ENCODE measurements around the gene DDX50. TPM values are rescaled to one million over a fixed set of nuclear protein-coding genes. Genes with fewer than 3 reads are reported as not detected.
"Not testable (repeated sequence)": the region's sequence is repeated elsewhere in the genome, so short reads cannot be mapped to it uniquely, and the experiment has no call there.

The DDX50 gene
- total RNA-seq, 4 donors from 2014 or later = 25.9 to 52.7 (median 38.3) TPM

DNA sequence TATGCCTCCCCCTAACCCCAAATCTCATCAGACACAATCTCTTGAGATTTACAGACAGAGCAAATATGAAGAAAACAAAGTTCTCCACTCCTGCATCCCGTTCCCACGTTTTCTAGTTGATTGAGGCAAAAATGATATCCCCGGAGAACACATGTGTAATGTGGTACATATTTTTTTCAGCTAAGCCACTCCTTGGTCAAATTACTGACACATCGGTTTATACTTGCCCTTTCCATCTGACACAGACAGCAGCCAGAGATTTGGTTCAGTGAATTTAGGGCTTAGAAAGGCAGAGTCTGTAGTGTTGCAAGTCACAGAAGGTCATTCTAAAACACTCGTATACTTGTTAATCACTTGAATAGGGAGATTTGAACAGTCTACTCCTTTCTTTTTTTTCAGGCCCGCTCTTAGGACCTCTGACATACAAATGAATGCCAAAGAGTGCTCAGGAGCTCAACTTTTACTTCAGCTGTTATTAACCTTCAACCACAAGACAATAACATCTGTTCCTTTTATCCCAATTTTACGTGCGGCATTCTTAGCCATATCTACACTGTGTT is 1.8 kb upstream of the DDX50 start:
- H3K36me3 ChIP-seq = no peaks in the 10 kb centered on the region
- no peak for DNase-seq (ENCODE audit: low spot score in 2 of 2)
- TF ChIP-seq EP300 (IDR thresholded peaks at IDR 0.05) (no peak), POLR2A (IDR thresholded peaks at IDR 0.05) (no peak)
- TF ChIP-seq, protein P1, sequence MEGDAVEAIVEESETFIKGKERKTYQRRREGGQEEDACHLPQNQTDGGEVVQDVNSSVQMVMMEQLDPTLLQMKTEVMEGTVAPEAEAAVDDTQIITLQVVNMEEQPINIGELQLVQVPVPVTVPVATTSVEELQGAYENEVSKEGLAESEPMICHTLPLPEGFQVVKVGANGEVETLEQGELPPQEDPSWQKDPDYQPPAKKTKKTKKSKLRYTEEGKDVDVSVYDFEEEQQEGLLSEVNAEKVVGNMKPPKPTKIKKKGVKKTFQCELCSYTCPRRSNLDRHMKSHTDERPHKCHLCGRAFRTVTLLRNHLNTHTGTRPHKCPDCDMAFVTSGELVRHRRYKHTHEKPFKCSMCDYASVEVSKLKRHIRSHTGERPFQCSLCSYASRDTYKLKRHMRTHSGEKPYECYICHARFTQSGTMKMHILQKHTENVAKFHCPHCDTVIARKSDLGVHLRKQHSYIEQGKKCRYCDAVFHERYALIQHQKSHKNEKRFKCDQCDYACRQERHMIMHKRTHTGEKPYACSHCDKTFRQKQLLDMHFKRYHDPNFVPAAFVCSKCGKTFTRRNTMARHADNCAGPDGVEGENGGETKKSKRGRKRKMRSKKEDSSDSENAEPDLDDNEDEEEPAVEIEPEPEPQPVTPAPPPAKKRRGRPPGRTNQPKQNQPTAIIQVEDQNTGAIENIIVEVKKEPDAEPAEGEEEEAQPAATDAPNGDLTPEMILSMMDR (IDR thresholded peaks at IDR 0.05) = no peak
- no peak overlapping the region for H3K4me3 ChIP-seq
- 43 to 45% methylated on average over 8 of the region's 8 CpGs for WGBS, 2 donors
- no peaks in the 10 kb centered on the region for H3K27me3 ChIP-seq
- H3K4me1 ChIP-seq = peaks cover 0 to 34% (median 14%) of the 10 kb centered on the region in 4 donors
- H3K9me3 ChIP-seq = no peaks in the 10 kb centered on the region
- H3K27ac ChIP-seq = peak overlapping the region in 1 of 4 donors; percentile 99

DNA sequence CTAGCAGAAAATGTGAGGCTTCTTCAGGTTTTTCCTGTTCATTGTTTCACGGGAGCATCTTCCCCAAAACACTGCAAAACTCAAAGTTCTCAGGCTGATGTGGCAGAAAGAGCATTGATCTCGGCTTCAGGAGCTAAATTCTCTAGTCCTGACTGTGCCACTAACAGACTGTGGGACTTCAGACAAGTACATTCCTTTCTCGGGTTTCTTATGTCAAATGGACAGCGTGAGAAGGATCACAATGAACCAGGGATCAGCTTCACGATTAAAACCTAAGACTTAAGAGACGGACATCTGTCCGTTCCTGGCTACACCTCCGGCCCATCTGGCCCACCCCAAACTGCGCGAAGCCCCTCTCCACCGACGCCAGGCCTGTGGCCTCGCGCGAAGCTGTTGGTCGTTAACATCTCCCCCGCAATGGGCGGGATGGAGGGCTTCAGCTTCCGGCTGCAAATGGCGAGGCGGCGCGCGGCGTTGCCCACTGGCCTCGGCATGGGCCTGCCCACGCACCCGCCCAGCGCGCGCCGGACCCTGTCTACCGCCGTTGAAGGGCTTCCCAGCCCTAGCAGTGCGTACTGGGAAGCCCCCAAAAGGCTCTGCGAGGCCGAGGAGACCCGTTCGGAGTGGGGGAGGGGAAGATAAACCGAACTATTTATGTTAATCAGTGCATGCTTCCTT is 549 bp upstream of the DDX50 start:
- Histone ChIP-seq H3K27me3 (no peaks in the 10 kb centered on the region), H3K27ac (peak overlapping the region; percentile 91 to 100 (median 98)), H3K9me3 (no peaks in the 10 kb centered on the region), H3K4me3 (peak overlapping the region; percentile 82 to 89 (median 87)), H3K4me1 (peaks cover 0 to 44% (median 14%) of the 10 kb centered on the region in 4 donors), H3K36me3 (no peaks in the 10 kb centered on the region)
- TF ChIP-seq POLR2A (IDR thresholded peaks at IDR 0.05) (peak; percentile 22 to 53), EP300 (IDR thresholded peaks at IDR 0.05) (peak in 1 of 2 donors; percentile 95)
- TF ChIP-seq, protein P1 (IDR thresholded peaks at IDR 0.05) = no peak
- DNase-seq (ENCODE audit: low spot score in 2 of 2) = peak in 1 of 2 donors; percentile 55
- 3 to 12% methylated on average over 9 to 34 of the region's 40 CpGs for WGBS, 2 donors

DNA sequence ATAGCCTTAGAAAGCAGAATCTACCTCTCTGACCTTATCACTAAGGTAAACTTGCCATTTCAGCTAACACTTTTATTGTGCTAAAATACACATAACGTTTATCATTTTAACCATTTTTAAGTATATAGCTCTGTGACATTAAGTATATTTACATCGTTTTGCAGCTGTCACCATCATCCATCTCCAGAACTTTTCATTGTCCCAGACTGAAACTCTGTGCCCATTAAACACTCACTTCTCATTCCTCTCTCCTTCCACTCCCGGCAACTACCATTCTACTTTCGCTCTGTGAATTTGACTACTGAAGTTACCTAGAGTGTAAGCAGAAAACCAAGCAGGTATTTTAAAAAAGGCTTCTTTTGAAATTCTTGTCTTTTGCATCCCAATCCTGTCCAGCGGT is 1.3 kb downstream of the DDX50 start:
- Histone ChIP-seq H3K36me3 (peaks cover 0 to 12% (median 0%) of the 10 kb centered on the region in 3 donors), H3K27ac (no peak overlapping the region), H3K27me3 (no peaks in the 10 kb centered on the region), H3K4me1 (peaks cover 0 to 46% (median 14%) of the 10 kb centered on the region in 4 donors), H3K9me3 (no peaks in the 10 kb centered on the region), H3K4me3 (peak overlapping the region in 2 of 4 donors; percentile 86 to 88)
- TF ChIP-seq POLR2A (IDR thresholded peaks at IDR 0.05) (no peak), EP300 (IDR thresholded peaks at IDR 0.05) (no peak)
- TF ChIP-seq, protein P1 (IDR thresholded peaks at IDR 0.05) = no peak
- WGBS, 2 donors = 66 to 75% methylated on average over 5 of the region's 5 CpGs
- no peak for DNase-seq (ENCODE audit: low spot score in 2 of 2)

DNA sequence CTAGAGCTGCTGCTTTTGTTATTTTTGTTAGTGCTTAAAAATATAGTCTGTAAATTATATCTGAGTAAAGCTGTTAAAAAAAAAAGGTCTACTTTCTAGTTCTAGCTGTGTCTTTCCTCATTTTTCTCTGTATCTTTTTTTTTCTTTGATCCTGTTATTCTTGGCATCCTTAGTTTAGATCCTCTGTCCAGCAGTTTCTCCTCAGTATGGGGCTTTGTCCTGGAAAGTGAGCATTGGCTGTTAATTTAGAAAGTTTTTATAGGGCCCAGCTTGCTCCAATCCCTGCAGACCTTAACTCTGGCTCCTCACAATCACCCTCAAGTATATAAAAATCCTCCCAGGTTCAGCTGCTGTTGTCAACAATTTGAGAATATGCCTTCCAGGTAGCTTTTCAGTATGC is 23.5 kb downstream of the DDX50 start:
- Histone ChIP-seq H3K4me1 (peaks cover 0 to 7% (median 0%) of the 10 kb centered on the region in 4 donors), H3K9me3 (no peaks in the 10 kb centered on the region), H3K4me3 (no peak overlapping the region), H3K36me3 (peaks cover 0 to 58% (median 0%) of the 10 kb centered on the region in 3 donors), H3K27ac (no peak overlapping the region), H3K27me3 (no peaks in the 10 kb centered on the region)
- TF ChIP-seq, protein P1 (IDR thresholded peaks at IDR 0.05) = no peak
- TF ChIP-seq POLR2A (IDR thresholded peaks at IDR 0.05) = no peak
- TF ChIP-seq EP300 (IDR thresholded peaks at IDR 0.05) = no peak
- no peak for DNase-seq (ENCODE audit: low spot score in 2 of 2)

DNA sequence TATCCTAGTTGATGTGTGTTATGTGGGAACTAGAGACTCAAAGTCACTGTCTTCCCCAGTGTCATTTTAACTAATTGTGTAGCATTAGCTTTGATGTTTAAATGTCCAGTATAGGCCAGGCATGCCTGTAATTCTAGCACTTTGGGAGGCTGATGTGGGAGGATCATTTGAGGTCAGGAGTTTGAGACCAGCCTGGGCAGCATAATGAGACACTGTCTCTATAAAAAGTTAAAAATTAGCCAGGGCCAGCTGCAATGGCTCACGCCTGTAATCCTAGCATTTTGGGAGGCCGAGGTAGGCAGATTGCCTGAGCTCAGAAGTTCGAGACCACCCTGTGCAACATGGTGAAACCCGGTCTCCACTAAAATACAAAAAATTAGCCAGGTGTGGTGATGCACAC is 24.4 kb downstream of the DDX50 start:
- 95 to 96% methylated on average over 4 of the region's 4 CpGs for WGBS, 2 donors
- H3K27ac ChIP-seq = no peak overlapping the region
- H3K4me1 ChIP-seq = peaks cover 0 to 7% (median 0%) of the 10 kb centered on the region in 4 donors
- no peak overlapping the region for H3K4me3 ChIP-seq
- no peak for TF ChIP-seq POLR2A (IDR thresholded peaks at IDR 0.05)
- TF ChIP-seq, protein P1 (IDR thresholded peaks at IDR 0.05) = no peak
- TF ChIP-seq EP300 (IDR thresholded peaks at IDR 0.05) = no peak
- no peak for DNase-seq (ENCODE audit: low spot score in 2 of 2)
- no peaks in the 10 kb centered on the region for H3K9me3 ChIP-seq
- peaks cover 0 to 58% (median 0%) of the 10 kb centered on the region in 3 donors for H3K36me3 ChIP-seq
- H3K27me3 ChIP-seq = no peaks in the 10 kb centered on the region

DNA sequence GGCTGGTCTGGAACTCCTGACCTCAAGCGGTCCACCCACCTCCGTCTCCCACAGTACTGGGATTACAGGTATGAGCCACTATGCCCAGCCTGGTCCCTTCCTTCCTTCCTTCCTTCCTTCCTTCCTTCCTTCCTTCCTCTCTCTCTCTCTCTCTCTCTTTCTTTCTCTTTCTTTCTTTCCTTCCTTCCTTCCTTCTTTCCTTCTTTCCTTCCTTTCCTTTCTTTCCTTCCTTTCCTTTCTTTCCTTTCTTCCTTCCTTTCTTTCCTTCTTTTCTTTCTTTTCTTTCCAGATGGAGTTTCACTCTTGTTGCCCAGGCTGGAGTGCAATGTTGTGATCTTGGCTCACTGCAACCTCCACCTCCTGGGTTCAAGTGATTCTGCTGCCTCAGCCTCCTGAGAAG is 28.0 kb downstream of the DDX50 start:
- H3K4me3 ChIP-seq; H3K9me3 ChIP-seq; H3K27me3 ChIP-seq; H3K4me1 ChIP-seq; H3K27ac ChIP-seq; DNase-seq (ENCODE audit: low spot score in 2 of 2): not testable (repeated sequence)
- 98% methylated on average over 2 of the region's 2 CpGs for WGBS, 2 donors
- peaks cover 0 to 63% (median 0%) of the 10 kb centered on the region in 3 donors for H3K36me3 ChIP-seq

DNA sequence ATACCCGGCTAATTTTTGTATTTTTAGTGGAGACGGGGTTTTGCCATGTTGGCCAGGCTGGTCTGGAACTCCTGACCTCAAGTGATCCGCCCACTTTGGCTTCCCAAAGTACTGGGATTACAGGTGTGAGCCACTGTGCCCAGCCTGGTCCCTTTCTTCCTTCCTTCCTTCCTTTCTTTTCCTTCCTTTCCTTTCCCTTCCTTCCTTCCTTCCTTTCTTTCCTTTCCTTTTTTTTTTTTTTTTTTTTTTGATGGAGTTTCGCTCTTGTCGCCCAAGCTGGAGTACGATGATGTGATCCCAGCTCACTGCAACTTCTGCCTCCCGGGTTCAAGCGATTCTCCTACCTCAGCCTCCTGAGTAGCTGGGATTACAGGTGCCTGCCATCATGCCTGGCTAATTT is 28.8 kb downstream of the DDX50 start:
- not testable (repeated sequence) for H3K9me3 ChIP-seq; DNase-seq (ENCODE audit: low spot score in 2 of 2); H3K27ac ChIP-seq; H3K4me1 ChIP-seq; H3K27me3 ChIP-seq; H3K4me3 ChIP-seq
- H3K36me3 ChIP-seq = peaks cover 0 to 68% (median 0%) of the 10 kb centered on the region in 3 donors
- WGBS, 2 donors = 95 to 96% methylated on average over 8 of the region's 8 CpGs

DNA sequence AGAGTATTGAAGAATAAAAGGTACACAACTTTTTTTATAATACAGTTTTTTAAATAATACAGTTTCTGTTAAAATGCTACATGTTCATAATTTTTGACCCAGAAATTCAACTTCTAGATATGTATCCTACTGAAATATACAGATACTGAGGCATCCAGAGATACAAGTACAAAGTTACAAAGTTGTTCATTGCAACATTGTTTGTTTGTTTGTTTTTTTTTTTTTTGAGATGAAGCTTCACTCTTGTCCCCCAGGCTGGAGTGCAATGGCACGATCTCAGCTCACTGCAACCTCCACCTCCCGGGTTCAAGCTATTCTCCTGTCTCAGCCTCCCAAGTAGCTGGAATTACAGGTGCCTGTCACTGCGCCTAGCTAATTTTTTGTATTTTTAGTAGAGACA is 31.7 kb downstream of the DDX50 start:
- H3K27me3 ChIP-seq; H3K4me1 ChIP-seq; H3K9me3 ChIP-seq; H3K4me3 ChIP-seq; DNase-seq (ENCODE audit: low spot score in 2 of 2); H3K27ac ChIP-seq: not testable (repeated sequence)
- H3K36me3 ChIP-seq = peaks cover 0 to 78% (median 0%) of the 10 kb centered on the region in 3 donors
- WGBS, 2 donors = 96 to 97% methylated on average over 3 of the region's 3 CpGs

All from tibial nerve (tissue), 4 donors.